ENCODE measurements around the gene INA.

GRCh38 chr10:103295374-103296015 lies 18.6 kb downstream of the INA start:
- TF ChIP-seq POLR2A (IDR thresholded peaks at IDR 0.05; ENCODE audit: low read length) (no peak), GATA1 (IDR thresholded peaks at IDR 0.05; ENCODE audit: low read depth, low read length) (no peak)
